SJSA1 (cell line): ENCODE measurements around the gene TMEM38B. TPM values are rescaled to one million over a fixed set of nuclear protein-coding genes. Genes with fewer than 3 reads are reported as not detected.
"Not testable (repeated sequence)": the region's sequence is repeated elsewhere in the genome, so short reads cannot be mapped to it uniquely, and the experiment has no call there.

ENCODE experiments used
- DNase-seq, 2 experiments: peaks; one replicate each; pipeline ENCODE4 v3.0.0-alpha.2; 2015 to 2020; ENCODE audit warnings: low spot score in 2 of 2, low read depth in 1 of 2
- H3K27ac ChIP-seq: fragments of 250-450 bp; sonication (Bioruptor Pico); 2 replicates; pipeline ENCODE4 v1.5.1; 2020; ENCODE audit warnings: mild to moderate bottlenecking, moderate library complexity
- H3K27me3 ChIP-seq: fragments of 250-450 bp; sonication (Bioruptor Pico); replicated peaks from 2 replicates; pipeline ENCODE4 v1.5.1; 2020; ENCODE audit warnings: mild to moderate bottlenecking, moderate library complexity
- H3K36me3 ChIP-seq: fragments of 250-450 bp; sonication (Bioruptor Pico); 2 replicates; pipeline ENCODE4 v1.5.1; 2020; ENCODE audit warnings: mild to moderate bottlenecking
- H3K4me1 ChIP-seq: fragments of 250-450 bp; sonication (Bioruptor Pico); replicated peaks from 2 replicates; pipeline ENCODE4 v1.6.1; 2021; ENCODE audit warnings: mild to moderate bottlenecking
- H3K4me3 ChIP-seq: fragments of 250-450 bp; sonication (Bioruptor Pico); 2 replicates; pipeline ENCODE4 v1.5.1; 2020; ENCODE audit warnings: mild to moderate bottlenecking
- H3K9me3 ChIP-seq: fragments of 250-450 bp; sonication (Bioruptor Pico); replicated peaks from 2 replicates; pipeline ENCODE4 v1.5.1; 2020; ENCODE audit warnings: mild to moderate bottlenecking
- total RNA-seq: library from RNA; depleted of rRNA; stranded (reverse); fragments of >200 nt; shearing (Covaris generic); gene quantifications from 2 replicates; pipeline ENCODE4 v1.2.3, GENCODE V29; 2014

TMEM38B gene
- total RNA-seq, 1 experiment from 2014 or later = 34.6 TPM

- Histone ChIP-seq H3K27ac (no peak overlapping the region), H3K4me1 (no peaks in the 10 kb centered on the region), H3K27me3 (no peaks in the 10 kb centered on the region), H3K9me3 (no peaks in the 10 kb centered on the region), H3K4me3 (no peak overlapping the region), H3K36me3 (no peaks in the 10 kb centered on the region)
- DNase-seq = no peak
Measured at GRCh38 chr9:105714020-105714331, 19.6 kb downstream of the TMEM38B start.

GRCh38 chr9:105716146-105716545 is 21.8 kb downstream of the TMEM38B start:
- H3K4me3 ChIP-seq = no peak overlapping the region
- no peaks in the 10 kb centered on the region for H3K9me3 ChIP-seq
- DNase-seq = no peak
- no peaks in the 10 kb centered on the region for H3K36me3 ChIP-seq
- H3K27ac ChIP-seq = no peak overlapping the region
- H3K27me3 ChIP-seq = no peaks in the 10 kb centered on the region
- no peaks in the 10 kb centered on the region for H3K4me1 ChIP-seq

GRCh38 chr9:105722099-105722498 is 27.8 kb downstream of the TMEM38B start:
- DNase-seq = no peak
- no peak overlapping the region for H3K27ac ChIP-seq
- H3K4me3 ChIP-seq = no peak overlapping the region
- no peaks in the 10 kb centered on the region for H3K4me1 ChIP-seq
- H3K9me3 ChIP-seq = no peaks in the 10 kb centered on the region
- no peaks in the 10 kb centered on the region for H3K27me3 ChIP-seq
- no peaks in the 10 kb centered on the region for H3K36me3 ChIP-seq

GRCh38 chr9:105725370-105725769 is 31.0 kb downstream of the TMEM38B start:
- no peak overlapping the region for H3K4me3 ChIP-seq

GRCh38 chr9:105728230-105728629 is 33.9 kb downstream of the TMEM38B start:
- not testable (repeated sequence) for H3K36me3 ChIP-seq, H3K27ac ChIP-seq, DNase-seq, H3K9me3 ChIP-seq, H3K4me1 ChIP-seq, H3K27me3 ChIP-seq, H3K4me3 ChIP-seq

More at GRCh38 chr9:105725370-105725769, 31.0 kb downstream of the TMEM38B start:
- no peaks in the 10 kb centered on the region for H3K4me1 ChIP-seq
- no peak overlapping the region for H3K27ac ChIP-seq
- no peak for DNase-seq
- H3K9me3 ChIP-seq = no peaks in the 10 kb centered on the region
- H3K27me3 ChIP-seq = no peaks in the 10 kb centered on the region
- H3K36me3 ChIP-seq = no peaks in the 10 kb centered on the region

- not testable (repeated sequence) for H3K36me3 ChIP-seq, H3K27ac ChIP-seq, DNase-seq, H3K4me3 ChIP-seq, H3K9me3 ChIP-seq, H3K4me1 ChIP-seq, H3K27me3 ChIP-seq
Measured at GRCh38 chr9:105731420-105731819, 37.1 kb downstream of the TMEM38B start.

- H3K9me3 ChIP-seq = peaks cover 2% of the 10 kb centered on the region; the same call in 1 of the 2 replicates
- no peak overlapping the region for H3K4me3 ChIP-seq
- H3K4me1 ChIP-seq = no peaks in the 10 kb centered on the region
- H3K36me3 ChIP-seq = no peaks in the 10 kb centered on the region
- DNase-seq = no peak
- no peak overlapping the region for H3K27ac ChIP-seq
- H3K27me3 ChIP-seq = no peaks in the 10 kb centered on the region
Measured at GRCh38 chr9:105735366-105735765, 41.0 kb downstream of the TMEM38B start.

GRCh38 chr9:105737205-105737604 is 42.9 kb downstream of the TMEM38B start:
- Histone ChIP-seq H3K4me1 (no peaks in the 10 kb centered on the region), H3K27ac (no peak overlapping the region), H3K27me3 (no peaks in the 10 kb centered on the region), H3K36me3 (no peaks in the 10 kb centered on the region), H3K4me3 (no peak overlapping the region), H3K9me3 (peaks cover 2% of the 10 kb centered on the region; the same call in 1 of the 2 replicates)
- DNase-seq = no peak

- DNase-seq = no peak
- Histone ChIP-seq H3K4me3 (no peak overlapping the region), H3K9me3 (no peaks in the 10 kb centered on the region), H3K36me3 (no peaks in the 10 kb centered on the region), H3K4me1 (no peaks in the 10 kb centered on the region), H3K27ac (no peak overlapping the region), H3K27me3 (no peaks in the 10 kb centered on the region)
Measured at GRCh38 chr9:105742088-105742487, 47.7 kb downstream of the TMEM38B start.

GRCh38 chr9:105747325-105747724 is 53.0 kb downstream of the TMEM38B start:
- DNase-seq, H3K27me3 ChIP-seq, H3K27ac ChIP-seq, H3K9me3 ChIP-seq, H3K4me1 ChIP-seq, H3K4me3 ChIP-seq, H3K36me3 ChIP-seq: not testable (repeated sequence)

GRCh38 chr9:105751761-105752160 is 57.4 kb downstream of the TMEM38B start:
- no peak for DNase-seq
- H3K4me1 ChIP-seq = no peaks in the 10 kb centered on the region
- H3K27ac ChIP-seq = no peak overlapping the region
- H3K27me3 ChIP-seq = no peaks in the 10 kb centered on the region
- H3K9me3 ChIP-seq = no peaks in the 10 kb centered on the region
- no peak overlapping the region for H3K4me3 ChIP-seq
- peaks cover 2% of the 10 kb centered on the region; the same call in 1 of the 2 replicates for H3K36me3 ChIP-seq

- no peak overlapping the region for H3K4me3 ChIP-seq
- no peak for DNase-seq
- H3K4me1 ChIP-seq = no peaks in the 10 kb centered on the region
- H3K27me3 ChIP-seq = no peaks in the 10 kb centered on the region
- no peaks in the 10 kb centered on the region for H3K9me3 ChIP-seq
- H3K36me3 ChIP-seq = no peaks in the 10 kb centered on the region
- H3K27ac ChIP-seq = no peak overlapping the region
Measured at GRCh38 chr9:105757496-105758251, 63.3 kb downstream of the TMEM38B start.

GRCh38 chr9:105760053-105760452 is 65.7 kb downstream of the TMEM38B start:
- H3K4me3 ChIP-seq = no peak overlapping the region
- no peaks in the 10 kb centered on the region for H3K9me3 ChIP-seq
- H3K27ac ChIP-seq = no peak overlapping the region
- H3K36me3 ChIP-seq = no peaks in the 10 kb centered on the region
- H3K4me1 ChIP-seq = no peaks in the 10 kb centered on the region
- no peak for DNase-seq
- H3K27me3 ChIP-seq = no peaks in the 10 kb centered on the region

GRCh38 chr9:105782561-105783494 is 88.5 kb downstream of the TMEM38B start:
- not testable (repeated sequence) for H3K4me1 ChIP-seq, H3K36me3 ChIP-seq, H3K27ac ChIP-seq, H3K27me3 ChIP-seq, H3K9me3 ChIP-seq, H3K4me3 ChIP-seq, DNase-seq
